Prostate gland (tissue), 2 donors: ENCODE data around the gene DUXB. TPM values are rescaled to one million over a fixed set of nuclear protein-coding genes. Genes with fewer than 3 reads are reported as not detected.

Experiments used
- DNase-seq: peaks from one replicate; pipeline ENCODE4 v3.0.0-alpha.2; 2019; ENCODE audit warnings: low spot score
- H3K27ac ChIP-seq, 2 donors: fragments of 200-600 bp; sonication (generic); 2 replicates each; pipeline ENCODE4 v1.5.1; 2017 to 2019
- H3K27me3 ChIP-seq: fragments of 200-600 bp; sonication (generic); replicated peaks from 2 replicates; pipeline ENCODE4 v1.5.1; 2019; ENCODE audit not compliant: insufficient read depth
- H3K36me3 ChIP-seq, 2 donors: fragments of 200-600 bp; sonication (generic); 1 replicate in 1 of 2; 2 replicates in 1 of 2; pipeline versions ENCODE4 v1.5.1 to v1.8.1; 2017 to 2019
- H3K4me1 ChIP-seq: fragments of 200-600 bp; sonication (generic); replicated peaks from 2 replicates; pipeline ENCODE4 v1.5.1; 2019
- H3K4me3 ChIP-seq, 2 donors: fragments of 200-600 bp; sonication (generic); 2 replicates each; pipeline ENCODE4 v1.5.1; 2017 to 2019
- H3K9me3 ChIP-seq: fragments of 200-600 bp; sonication (generic); 2 replicates; pipeline ENCODE4 v1.5.1; 2017
- CTCF ChIP-seq, 4 experiments: fragments of 200-600 bp in 2 of 4; fragments of 450-650 bp in 2 of 4; sonication (generic) in 2 of 4; IDR thresholded peaks; 1 replicate in 3 of 4; 2 replicates in 1 of 4; pipeline ENCODE4 v1.5.1; 2016 to 2019; ENCODE audit warnings: antibody characterized with exemption in 4 of 4, mild to moderate bottlenecking in 2 of 4, moderate library complexity in 2 of 4
- POLR2A ChIP-seq: fragments of 450-650 bp; IDR thresholded peaks from one replicate; pipeline ENCODE4 v1.6.1; 2016; ENCODE audit warnings: antibody characterized with exemption, mild to moderate bottlenecking
- POLR2AphosphoS5 ChIP-seq: sonication (generic); formaldehyde crosslinking; IDR thresholded peaks from one replicate; pipeline ENCODE4 v1.6.1; 2017; ENCODE audit warnings: antibody characterized with exemption
- WGBS: methylation state at CpG from one replicate; pipeline ENCODE4 v1.1.5; 2018; 5-methylcytosine and 5-hydroxymethylcytosine counted together
- intact Hi-C: fragments of 100-400 bp; cut with DNase I; formaldehyde crosslinking; loops from one replicate; pipeline ENCODE4 v1.14.2; 2022
- total RNA-seq, 2 donors: library from RNA; depleted of rRNA; stranded (reverse); fragments of >200 nt; gene quantifications; one replicate each; pipeline ENCODE4 v1.1.0, GENCODE V29; 2016

DUXB gene, protein sequence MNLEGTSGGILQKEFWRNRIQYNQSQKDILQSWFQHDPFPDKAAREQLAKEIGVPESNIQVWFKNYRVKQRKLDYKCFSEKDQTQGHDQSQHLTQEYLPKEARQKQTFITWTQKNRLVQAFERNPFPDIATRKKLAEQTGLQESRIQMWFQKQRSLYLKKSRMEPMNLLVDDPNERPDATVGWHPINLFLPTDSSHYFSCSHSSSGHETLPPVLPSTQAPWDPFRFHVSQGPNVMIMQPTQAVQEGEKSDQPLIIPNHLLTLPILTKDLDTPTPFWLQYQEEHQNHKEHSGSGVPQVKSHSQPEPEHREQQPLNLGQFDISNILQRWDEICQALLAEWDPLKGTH
- not detected for total RNA-seq

DNA sequence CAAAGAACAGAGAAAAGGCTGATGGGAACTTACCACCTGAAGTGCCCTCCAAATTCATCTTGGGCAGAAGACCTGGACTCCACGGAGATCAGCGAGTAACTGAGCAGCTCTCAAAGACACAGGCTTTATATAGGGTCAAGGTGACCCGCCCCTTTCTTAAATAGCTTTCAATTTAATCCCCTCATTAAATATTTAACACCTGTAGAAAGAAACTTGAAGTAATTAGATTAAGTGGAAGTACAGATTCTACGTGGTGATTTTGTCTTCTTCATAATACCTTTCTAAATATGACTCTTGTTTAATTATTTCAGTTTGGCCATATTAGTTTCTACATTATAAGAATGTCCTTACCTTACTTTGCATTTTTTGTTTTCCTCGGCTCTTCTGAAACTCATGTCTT, at the start of gene DUXB:
DUXB (minus strand) TSS at position 101 of the 400 bp plus-strand sequence; CDS start at position 58, 43 bp downstream.
- intact Hi-C loops: no loop called here
- Histone ChIP-seq H3K4me3 (no peak within 1 kb of the TSS), H3K9me3 (no peaks in the 10 kb centered on the region), H3K27me3 (no peaks in the 10 kb centered on the region), H3K36me3 (no peaks in the 10 kb centered on the region), H3K27ac (no peak within 1 kb of the TSS), H3K4me1 (no peaks in the 10 kb centered on the region)
- TF ChIP-seq POLR2AphosphoS5: no peak
- TF ChIP-seq POLR2A: no peak
- no peak for TF ChIP-seq CTCF (IDR thresholded peaks at IDR 0.05)
- DNase-seq: no peak
- 93% methylated on average over 5 of the region's 5 CpGs for WGBS

GRCh38 chr16:75750528-75750927, 49.3 kb upstream of the DUXB start:
- no peaks in the 10 kb centered on the region for H3K4me1 ChIP-seq
- no peak for TF ChIP-seq CTCF (IDR thresholded peaks at IDR 0.05)
- TF ChIP-seq POLR2A: no peak
- TF ChIP-seq POLR2AphosphoS5: no peak
- no peak overlapping the region for H3K4me3 ChIP-seq
- H3K36me3 ChIP-seq: no peaks in the 10 kb centered on the region
- 54% methylated on average over 3 of the region's 3 CpGs for WGBS
- no peaks in the 10 kb centered on the region for H3K27me3 ChIP-seq
- intact Hi-C loops: no loop called here
- H3K9me3 ChIP-seq: no peaks in the 10 kb centered on the region
- H3K27ac ChIP-seq: no peak overlapping the region
- no peak for DNase-seq

GRCh38 chr16:75746359-75746758, 45.1 kb upstream of the DUXB start:
- intact Hi-C loops: no loop called here
- Histone ChIP-seq H3K4me3 (no peak overlapping the region), H3K4me1 (no peaks in the 10 kb centered on the region), H3K27ac (no peak overlapping the region), H3K36me3 (no peaks in the 10 kb centered on the region), H3K27me3 (no peaks in the 10 kb centered on the region), H3K9me3 (no peaks in the 10 kb centered on the region)
- DNase-seq: no peak
- TF ChIP-seq POLR2AphosphoS5 (no peak), CTCF (IDR thresholded peaks at IDR 0.05) (no peak), POLR2A (no peak)
- WGBS: 81% methylated on average over 3 of the region's 3 CpGs

GRCh38 chr16:75745823-75746222, 44.6 kb upstream of the DUXB start:
- intact Hi-C loops: no loop called here

More at GRCh38 chr16:75745823-75746222, 44.6 kb upstream of the DUXB start:
- no peak overlapping the region for H3K4me3 ChIP-seq
- no peaks in the 10 kb centered on the region for H3K4me1 ChIP-seq
- DNase-seq: no peak
- TF ChIP-seq POLR2A (no peak), POLR2AphosphoS5 (no peak), CTCF (IDR thresholded peaks at IDR 0.05) (no peak)
- no peak overlapping the region for H3K27ac ChIP-seq
- no peaks in the 10 kb centered on the region for H3K27me3 ChIP-seq
- WGBS: 58% methylated on average over 1 of the region's 1 CpG
- no peaks in the 10 kb centered on the region for H3K36me3 ChIP-seq
- H3K9me3 ChIP-seq: no peaks in the 10 kb centered on the region
